GM18526 (cell line): ENCODE results near the gene TEAD4.

Experiments used
- POLR2A ChIP-seq: IDR thresholded peaks from 3 replicates; pipeline ENCODE4 v1.6.1; 2011; ENCODE audit not compliant: insufficient read length; ENCODE audit errors: extremely low read depth

Gene TEAD4

DNA sequence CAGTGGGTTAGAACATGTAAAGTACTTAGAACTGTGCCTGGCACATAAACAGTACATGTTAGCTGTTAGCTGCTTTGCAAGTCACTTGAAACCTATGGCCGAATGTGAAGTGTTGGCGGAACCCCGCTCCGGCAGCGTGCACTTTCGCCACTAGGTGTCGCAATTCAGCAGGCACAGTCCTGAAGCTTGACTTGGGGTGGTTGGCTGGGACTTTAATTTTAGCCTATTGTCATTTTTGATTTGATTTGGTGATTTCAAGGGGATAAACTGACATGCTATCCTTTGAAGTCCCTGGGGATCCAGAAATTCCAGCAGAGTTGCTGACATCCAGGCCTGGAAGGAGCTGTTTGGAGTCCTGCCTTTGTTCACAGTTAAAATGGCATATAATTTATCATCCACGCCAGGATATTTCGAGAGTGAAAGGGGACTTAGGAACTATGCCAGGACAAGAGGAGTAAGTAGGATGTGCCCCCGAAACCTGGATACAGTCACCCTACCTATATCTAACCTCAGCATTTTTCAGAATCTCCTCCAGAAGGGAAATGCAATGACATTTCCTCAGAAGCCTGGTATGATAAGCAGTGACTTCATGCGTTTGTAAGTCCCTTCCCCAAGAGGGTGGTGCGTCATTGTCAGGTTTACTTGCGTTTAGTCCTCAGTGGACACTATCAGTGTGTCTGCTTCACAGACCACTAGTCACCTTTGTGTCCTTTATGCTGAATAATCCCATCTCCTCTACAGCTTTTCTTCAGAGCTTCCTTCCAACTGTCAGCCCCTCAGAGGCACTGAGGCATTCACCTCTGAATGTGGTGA is 114.4 kb downstream of the TEAD4 start:
- no peak for TF ChIP-seq POLR2A

DNA sequence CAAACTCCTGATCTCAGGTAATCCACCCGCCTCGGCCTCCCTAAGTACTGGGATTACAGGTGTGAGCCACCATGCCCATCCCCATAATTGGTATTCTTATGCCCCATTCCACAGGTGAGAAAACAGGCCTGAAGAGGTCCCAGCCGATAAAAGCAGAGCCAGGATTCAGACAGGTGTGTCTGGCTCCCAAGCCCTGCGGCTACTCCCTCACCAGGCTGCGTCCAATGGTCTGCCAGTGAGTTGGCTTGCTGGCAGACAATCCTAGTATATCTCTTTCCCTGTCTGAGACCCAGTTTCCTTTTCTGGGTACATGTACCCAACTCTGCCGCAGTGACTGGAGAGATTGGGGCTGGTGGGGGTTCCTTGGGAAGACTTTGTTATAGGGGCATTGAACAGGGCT is 116.1 kb downstream of the TEAD4 start:
- TF ChIP-seq POLR2A, result no peak

- TF ChIP-seq POLR2A, result no peak
Observed at GRCh38 chr12:3076730-3077571, 117.8 kb downstream of the TEAD4 start, which contains the start of gene TSPAN9. Gene TSPAN9 (plus strand): TSS chr12:3077379. CDS start chr12:3201194, 123,815 bp downstream.

DNA sequence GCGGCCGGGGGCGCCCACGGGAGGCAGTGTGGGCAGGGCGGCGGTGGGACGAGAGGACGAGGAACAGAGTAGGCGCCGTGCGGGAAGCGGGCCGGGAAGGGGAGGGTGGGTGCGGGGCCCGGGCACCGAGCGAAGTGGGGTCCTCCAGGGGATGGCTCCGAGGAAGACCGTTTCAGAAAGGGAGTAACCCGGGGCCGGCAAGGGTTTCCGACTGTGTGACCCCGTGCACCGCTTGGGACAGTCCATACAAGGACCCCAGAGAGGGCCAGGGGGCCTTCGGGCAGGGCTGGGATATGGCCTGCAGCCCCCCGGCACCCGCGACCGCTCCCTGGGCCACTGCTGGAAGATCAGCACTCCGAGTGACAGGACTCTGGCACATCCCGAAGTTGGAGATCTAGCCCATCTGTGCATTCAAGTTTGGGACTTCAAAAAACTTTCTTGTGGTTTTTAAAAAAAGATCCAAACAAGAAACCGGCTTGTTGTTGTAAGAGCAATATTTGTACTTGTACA is 118.4 kb downstream of the TEAD4 start:
- no peak for TF ChIP-seq POLR2A

- TF ChIP-seq POLR2A, result no peak
Observed at GRCh38 chr12:3078086-3078820, 119.1 kb downstream of the TEAD4 start.

- TF ChIP-seq POLR2A, result no peak
Observed at GRCh38 chr12:3081091-3081490, 121.9 kb downstream of the TEAD4 start.

- no peak for TF ChIP-seq POLR2A
Observed at GRCh38 chr12:3081886-3082285, 122.7 kb downstream of the TEAD4 start.

GRCh38 chr12:3083241-3083920 is 124.2 kb downstream of the TEAD4 start:
- no peak for TF ChIP-seq POLR2A

DNA sequence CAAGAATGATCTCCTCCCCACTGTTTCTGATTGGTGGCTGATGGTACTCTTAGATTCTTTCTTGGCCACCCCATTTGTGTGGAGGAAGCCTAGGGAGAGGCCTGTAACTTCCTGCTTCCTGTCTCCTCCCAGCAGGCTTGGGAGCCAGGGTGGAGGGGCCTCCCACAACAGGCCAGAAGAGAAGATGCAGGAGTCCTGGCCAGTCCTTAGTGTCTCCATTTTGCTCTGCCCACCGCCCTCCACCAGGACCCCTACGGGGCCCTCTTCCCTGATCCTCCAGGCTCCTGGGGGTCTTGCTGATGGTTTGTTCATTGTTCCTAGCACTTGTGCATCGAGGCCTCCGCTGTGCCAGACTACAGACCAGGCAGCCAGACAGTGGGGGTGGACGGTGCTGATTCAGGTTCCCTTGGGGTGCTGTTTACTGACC is 124.7 kb downstream of the TEAD4 start:
- TF ChIP-seq POLR2A, result no peak

DNA sequence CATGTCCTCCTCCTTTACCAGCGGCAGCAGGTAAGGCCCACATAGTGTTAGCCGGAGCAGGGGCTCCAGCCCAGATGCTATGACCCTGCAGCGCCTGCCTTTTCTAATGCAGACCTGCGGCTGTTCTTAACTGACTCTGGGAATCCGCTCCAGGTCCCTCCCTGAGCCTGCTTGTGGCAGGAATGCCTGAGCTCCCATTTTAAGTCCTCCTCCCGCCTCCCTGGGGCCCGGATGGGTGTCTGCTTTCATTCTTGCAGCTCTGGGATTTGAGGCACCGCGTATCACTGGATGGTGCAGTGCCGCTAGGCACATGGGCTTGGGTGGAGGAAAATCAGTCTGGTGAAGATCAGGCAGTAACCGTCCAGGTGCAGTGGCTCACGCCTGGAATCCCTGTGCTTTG is 125.5 kb downstream of the TEAD4 start:
- TF ChIP-seq POLR2A, result no peak

DNA sequence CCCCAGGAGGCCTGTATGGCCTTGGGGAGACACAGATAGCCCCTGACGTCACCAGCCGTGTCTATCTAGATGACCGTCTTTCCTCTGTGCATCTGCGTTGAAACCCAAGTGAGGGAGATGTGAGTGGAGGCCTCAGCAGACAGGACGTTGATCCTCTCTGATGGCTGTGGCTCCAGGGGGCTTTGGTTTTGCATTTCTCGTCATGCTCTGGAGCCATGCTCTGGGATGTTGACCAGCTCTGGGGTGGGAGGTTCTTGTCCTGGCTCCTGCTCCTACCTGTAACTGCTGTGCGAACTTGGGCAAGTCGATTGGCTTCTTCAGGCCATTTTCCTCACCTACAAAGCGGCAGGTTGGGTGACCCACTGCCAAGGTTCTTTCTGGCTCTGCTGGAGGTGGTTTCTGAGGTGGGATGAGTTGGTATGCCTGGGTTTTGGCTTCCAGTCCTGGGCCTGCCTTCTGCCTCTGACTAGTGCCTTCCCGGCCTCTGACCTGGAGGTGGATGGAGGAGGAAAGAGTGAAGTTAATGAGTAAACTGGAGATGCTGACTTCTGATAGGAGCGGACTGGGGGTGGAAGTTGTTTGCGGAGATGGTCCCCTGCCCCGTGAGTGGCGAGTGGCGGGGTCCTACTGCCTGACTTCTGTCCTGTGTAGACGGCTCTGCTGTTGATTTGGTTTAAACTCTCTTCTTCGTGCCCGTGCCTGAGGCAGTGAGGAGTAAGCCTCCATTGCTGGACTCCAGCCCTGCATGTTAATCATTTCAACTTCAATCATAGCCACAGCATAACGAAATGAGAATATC is 126.3 kb downstream of the TEAD4 start:
- TF ChIP-seq POLR2A, result no peak

GRCh38 chr12:3086211-3086610 is 127.0 kb downstream of the TEAD4 start:
- TF ChIP-seq POLR2A, result no peak

GRCh38 chr12:3086729-3087323 is 127.6 kb downstream of the TEAD4 start:
- no peak for TF ChIP-seq POLR2A

DNA sequence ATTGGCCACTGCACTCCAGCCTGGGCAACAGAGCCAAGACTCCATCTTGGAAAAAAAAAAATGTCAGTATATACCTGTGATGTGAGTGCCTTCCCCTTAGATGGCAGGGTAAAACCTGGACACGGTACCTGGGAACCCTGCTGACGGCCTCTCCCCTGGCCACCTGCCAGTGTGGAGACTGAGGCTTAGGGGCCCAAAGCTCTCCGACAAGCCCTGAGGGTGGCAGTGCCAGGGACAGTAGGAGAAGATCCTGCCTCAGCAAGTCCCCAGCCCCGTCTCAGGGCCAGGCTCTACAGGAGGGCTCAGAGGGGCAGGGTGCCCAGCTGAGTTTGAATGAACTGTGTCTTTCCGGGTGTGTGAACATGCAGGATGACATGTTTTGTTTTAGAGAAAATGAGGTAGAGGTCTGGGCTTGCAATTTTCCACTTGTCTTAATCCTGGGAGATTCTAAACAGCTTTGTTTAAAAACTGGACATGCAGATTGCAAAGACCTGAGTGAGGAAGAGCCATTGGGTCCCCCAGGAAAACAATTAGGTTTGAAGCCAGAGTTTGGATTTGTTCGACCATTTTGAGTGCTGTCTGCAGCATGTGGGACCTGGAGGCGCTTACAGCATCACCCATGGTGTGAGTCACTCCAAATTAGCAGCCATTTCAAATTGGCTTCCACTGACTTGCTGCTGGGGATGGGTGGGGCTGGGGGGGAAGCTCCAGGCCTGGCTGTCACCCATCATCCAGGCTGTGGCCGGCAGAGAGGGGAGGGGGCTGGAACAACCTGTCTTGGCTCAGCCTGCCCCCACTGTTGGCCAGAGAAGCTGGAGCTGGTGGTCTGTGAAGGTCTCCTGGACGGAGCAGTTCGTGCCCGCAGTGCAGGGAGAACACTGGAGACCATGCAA is 128.8 kb downstream of the TEAD4 start:
- no peak for TF ChIP-seq POLR2A
